NCI-H82 treated with DMSO at 0.1 percent for 48 hours (cell line): ENCODE measurements around the gene VPS25.
A peak's percentile ranks its signal among the peaks of the same experiment; 100 is the strongest.
"Not testable (repeated sequence)": the region's sequence is repeated elsewhere in the genome, so short reads cannot be mapped to it uniquely, and the experiment has no call there.

Experiments used
- DNase-seq: peaks from one replicate; lab custom pipeline; 2025; ENCODE audit not compliant: unreplicated experiment; lab: John Stamatoyannopoulos, UW

Gene VPS25

GRCh38 chr17:42773290-42774035 lies at the start of gene VPS25:
VPS25 (plus strand) TSS chr17:42773449; CDS start chr17:42773476, 27 bp downstream.
- DNase-seq = peak; percentile 29

GRCh38 chr17:42723636-42724035 lies 49.6 kb upstream of the VPS25 start:
- DNase-seq = no peak

- DNase-seq = no peak
These were observed 48.1 kb upstream of the VPS25 start for GRCh38 chr17:42725143-42725542.

GRCh38 chr17:42740699-42741098 lies 32.5 kb upstream of the VPS25 start:
- DNase-seq = no peak

- not testable (repeated sequence) for DNase-seq
These were observed 30.3 kb upstream of the VPS25 start for GRCh38 chr17:42742916-42743315.

GRCh38 chr17:42743595-42744282 lies 29.5 kb upstream of the VPS25 start:
- DNase-seq = peak; percentile 52

GRCh38 chr17:42744283-42744805 lies 28.9 kb upstream of the VPS25 start:
- peak; percentile 46 for DNase-seq

- DNase-seq = peak; percentile 80
These were observed 28.2 kb upstream of the VPS25 start, which contains the start of gene EZH1 for GRCh38 chr17:42744806-42745617. EZH1 (minus strand) TSS chr17:42745040; CDS start chr17:42728941, 16,099 bp downstream.

- DNase-seq = no peak
These were observed 24.9 kb upstream of the VPS25 start for GRCh38 chr17:42748202-42748907.

- DNase-seq = no peak
These were observed 24.1 kb upstream of the VPS25 start for GRCh38 chr17:42748908-42749798.

- DNase-seq = no peak
These were observed 22.4 kb upstream of the VPS25 start for GRCh38 chr17:42750739-42751344.

- DNase-seq = no peak
These were observed 21.6 kb upstream of the VPS25 start for GRCh38 chr17:42751628-42752027.

- no peak for DNase-seq
These were observed 18.5 kb upstream of the VPS25 start for GRCh38 chr17:42754782-42755181.

GRCh38 chr17:42759982-42760651 lies 13.1 kb upstream of the VPS25 start:
- DNase-seq = no peak

- no peak for DNase-seq
These were observed 12.3 kb upstream of the VPS25 start, which contains the start of gene RAMP2 for GRCh38 chr17:42760652-42761581. RAMP2 (plus strand) TSS chr17:42761227; CDS start chr17:42761262, 35 bp downstream.

GRCh38 chr17:42761638-42762037 lies 11.6 kb upstream of the VPS25 start:
- no peak for DNase-seq

- DNase-seq = no peak
These were observed 7.1 kb upstream of the VPS25 start for GRCh38 chr17:42766124-42766523.
